HG02870 (cell line): ENCODE measurements around the gene ATF6.
"Not testable (repeated sequence)": the region's sequence is repeated elsewhere in the genome, so short reads cannot be mapped to it uniquely, and the experiment has no call there.

Experiments used
- ATAC-seq: cut with Tn5 transposase; IDR thresholded peaks from one replicate; pipeline ENCODE4 v1.9.1; 2021; ENCODE audit warnings: mild to moderate bottlenecking, moderate library complexity; ENCODE audit not compliant: unreplicated experiment

The ATF6 gene

DNA sequence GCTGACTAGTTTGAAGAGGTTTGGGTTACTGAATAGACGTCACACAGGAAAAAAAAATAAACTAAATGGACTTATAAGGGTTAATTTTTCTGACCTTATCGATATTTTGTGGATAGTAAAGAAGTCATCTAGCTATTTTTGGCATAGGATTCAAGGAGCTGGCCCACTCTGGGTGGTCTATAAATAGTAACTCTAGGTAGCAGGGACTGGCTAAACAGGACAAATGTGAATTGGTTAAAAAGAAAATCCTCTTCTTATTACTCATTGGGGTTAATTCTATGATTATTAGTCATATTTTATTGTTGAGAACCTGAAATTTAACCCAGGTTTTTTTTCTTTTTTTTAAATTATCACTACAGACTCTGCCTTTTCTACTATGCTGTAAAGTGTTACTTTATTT, 61.7 kb downstream of the ATF6 start:
- ATAC-seq = no peak

DNA sequence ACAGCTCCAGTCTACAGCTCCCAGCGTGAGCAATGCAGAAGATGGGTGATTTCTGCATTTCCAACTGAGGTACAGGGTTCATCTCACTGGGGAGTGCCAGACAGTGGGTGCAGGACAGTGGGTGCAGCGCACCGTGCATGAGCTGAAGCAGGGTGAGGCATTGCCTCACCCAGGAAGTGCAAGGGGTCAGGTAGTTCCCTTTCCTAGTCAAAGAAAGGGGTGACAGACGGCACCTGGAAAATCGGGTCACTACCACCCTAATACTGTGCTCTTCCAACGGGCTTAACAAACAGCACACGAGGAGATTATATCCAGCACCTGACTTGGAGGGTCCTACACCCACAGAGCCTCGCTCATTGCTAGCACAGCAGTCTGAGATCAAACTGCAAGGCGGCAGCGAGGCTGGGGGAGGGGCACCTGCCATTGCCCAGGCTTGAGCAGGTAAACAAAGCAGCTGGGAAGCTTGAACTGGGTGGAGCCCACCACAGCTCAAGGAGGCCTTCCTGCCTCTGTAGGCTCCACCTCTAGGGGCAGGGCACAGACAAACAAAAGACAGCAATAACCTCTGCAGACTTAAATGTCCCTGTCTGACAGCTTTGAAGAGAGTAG, 66.3 kb downstream of the ATF6 start:
- ATAC-seq = not testable (repeated sequence)

DNA sequence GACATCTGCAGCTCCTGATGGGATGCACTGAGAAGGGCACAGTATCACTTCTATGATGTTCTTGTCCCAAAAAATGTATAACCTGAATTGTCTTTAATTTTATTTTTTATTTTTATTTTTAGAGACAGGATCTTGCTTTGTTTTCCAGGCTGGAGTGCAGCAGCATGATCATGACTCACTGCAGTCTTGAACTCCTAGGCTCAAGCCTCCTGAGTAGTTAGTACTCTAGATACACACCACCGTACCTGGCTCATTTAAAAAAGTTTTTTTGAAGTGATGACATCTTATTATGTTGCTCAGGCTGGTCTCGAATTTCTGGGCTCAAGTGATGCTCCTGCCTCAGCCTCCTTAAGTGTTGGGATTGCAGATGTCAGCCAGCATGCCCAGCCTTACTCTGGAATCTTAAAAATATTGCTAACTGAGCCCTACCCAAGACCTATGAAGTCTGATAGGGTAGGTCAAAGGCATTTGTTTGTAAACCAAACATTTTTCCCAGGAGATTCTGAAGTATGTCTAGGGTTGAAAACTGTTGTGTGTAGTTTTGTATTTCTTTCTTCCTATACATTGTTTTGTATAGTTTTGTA, 68.9 kb downstream of the ATF6 start:
- ATAC-seq = no peak

DNA sequence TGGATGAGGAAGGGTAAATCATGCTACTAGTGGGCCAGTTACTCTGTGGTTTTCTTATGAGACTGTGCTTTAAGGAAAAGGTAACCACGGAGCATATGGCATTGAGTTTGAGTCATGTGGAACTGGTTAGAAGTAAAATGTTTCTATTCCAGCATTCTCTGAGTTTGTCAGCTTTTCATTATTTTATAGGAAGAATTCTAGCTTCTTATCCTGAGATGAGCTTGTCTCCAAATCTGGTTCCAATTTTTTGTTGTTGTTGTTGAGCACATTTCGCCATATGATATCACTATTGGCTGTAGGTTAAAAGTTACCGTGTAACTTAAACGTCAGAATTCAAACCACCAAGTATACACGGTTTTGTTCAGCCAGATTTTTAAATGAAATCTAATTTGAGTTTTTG, 69.9 kb downstream of the ATF6 start:
- ATAC-seq = no peak

DNA sequence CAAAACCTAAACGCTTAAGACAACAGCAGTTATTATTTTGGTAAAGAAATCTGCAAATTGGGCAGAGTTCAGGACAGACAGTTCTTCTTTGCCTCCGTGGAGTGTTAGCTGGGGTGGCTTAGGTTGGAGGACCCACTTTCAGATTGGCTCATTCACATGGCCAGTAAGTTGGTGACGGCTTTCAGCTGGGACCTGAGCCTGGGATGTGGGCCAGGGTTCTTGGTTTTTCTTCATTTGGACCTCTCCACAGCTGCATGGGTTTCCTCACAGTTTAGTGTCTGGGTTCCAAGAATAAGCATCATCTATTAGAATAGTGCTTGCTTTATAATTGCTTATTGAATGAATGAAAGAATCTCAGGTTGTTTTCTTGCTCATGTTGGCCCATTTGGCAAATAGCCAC, 72.2 kb downstream of the ATF6 start:
- no peak for ATAC-seq

DNA sequence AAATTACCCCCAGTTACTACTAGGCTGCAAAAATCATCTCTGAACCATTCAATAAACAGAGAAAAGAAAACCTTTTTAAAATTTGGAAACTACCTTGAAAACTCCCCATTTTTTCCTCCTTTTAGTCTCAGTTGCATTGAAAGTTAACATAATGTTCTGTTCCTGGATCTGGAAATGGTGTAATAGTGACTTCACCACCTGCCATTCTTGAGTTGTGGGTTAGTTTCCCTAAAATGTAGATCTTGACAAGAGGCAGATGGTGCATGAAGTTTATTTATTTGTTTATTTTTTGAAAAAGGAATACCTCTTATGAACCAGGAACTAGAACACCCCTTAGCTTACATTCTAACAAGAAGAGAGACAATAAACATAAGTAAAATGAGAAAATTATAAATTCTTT, 72.8 kb downstream of the ATF6 start:
- ATAC-seq = no peak

DNA sequence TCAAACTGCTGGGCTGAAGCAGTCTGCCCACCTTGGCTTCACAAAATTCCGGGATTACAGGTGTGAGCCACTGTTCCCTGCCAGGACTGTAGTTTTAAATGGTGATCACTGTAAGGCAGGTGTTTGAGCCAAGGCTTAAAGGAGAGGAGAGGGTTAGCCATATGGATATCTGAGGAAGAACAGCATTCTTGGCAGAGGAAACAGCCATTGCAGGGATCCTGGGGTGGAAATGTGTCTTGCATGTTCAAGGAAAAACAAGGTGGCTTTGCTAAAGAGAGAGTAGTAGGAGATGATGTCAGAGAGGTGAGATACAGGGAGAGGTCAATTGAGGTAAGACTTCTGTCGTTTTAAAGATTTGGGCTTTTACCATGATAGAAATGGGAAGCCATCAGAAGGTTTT, 73.5 kb downstream of the ATF6 start:
- ATAC-seq = no peak

DNA sequence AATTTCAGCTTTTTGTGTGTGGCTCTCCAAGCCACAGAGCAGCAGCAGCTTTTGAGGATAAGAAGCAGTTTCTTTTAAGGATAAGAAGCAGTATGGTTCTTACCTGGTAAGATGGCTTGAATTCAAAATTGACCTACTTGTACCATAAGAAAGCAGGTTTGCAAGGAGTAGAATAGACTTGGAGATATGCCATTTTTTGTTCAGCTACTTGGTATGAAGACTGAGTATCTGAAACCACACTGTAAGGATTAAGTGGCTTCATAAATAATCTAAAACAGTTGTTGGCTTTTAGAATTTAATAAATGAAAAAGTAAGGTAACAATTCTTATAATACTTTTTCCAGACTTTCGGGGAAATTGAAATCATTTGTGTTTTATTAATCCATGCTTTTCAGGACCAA, 74.2 kb downstream of the ATF6 start:
- no peak for ATAC-seq

DNA sequence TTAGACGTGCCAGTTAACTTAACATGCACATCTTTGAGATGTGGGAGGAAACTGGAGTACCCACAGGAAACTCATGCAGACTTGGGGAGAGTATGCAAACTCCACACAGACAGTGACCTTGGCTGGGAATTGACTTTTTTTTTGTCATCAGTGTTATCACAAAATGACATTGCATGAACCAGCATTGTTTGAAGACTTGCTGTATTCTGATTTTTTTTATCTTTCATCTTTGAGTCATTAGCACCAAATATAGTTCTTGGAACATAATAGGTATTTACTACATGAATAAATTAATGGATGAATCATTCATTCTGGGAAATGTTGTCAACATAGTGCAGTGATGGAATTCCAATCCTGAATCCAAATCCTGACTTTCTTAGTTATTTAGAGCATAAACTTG, 77.0 kb downstream of the ATF6 start:
- no peak for ATAC-seq

DNA sequence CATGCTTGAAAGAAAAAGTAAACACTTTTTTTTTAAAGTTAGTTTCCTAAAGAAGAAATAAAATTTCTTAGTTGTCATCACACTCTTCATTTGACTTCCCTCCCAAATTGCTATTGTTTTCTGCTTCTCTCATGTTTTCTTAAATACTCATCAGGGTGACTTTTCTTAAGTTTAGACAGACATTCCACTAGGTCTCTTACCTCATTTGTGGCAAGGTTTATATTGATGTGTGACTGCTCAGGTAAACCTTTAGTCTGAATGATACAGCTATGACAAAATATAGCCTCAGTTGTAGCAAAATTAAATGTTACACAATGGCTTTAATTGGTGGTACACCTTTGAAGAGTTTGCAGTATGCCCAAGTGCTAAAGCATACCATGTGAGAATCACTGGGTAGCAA, 78.6 kb downstream of the ATF6 start:
- ATAC-seq = no peak

DNA sequence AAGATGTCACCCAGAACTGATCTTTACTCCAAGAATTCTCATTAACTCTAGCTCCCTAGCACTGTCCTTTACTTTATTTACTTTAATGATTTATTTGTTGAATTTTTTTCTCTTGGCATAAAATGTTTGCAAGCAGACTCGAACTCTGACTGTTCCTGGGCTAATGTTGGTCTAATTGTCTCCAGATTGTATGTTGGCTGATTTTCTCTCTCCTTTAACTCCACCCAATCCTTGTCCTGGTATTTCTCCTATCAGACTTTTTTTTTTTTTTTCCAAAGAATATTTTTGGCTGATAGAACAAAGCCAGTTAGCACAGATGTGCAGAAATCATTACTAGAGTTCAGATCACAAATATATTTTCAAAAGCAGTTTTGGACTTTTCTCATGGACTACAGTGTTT, 82.6 kb downstream of the ATF6 start:
- ATAC-seq = no peak

DNA sequence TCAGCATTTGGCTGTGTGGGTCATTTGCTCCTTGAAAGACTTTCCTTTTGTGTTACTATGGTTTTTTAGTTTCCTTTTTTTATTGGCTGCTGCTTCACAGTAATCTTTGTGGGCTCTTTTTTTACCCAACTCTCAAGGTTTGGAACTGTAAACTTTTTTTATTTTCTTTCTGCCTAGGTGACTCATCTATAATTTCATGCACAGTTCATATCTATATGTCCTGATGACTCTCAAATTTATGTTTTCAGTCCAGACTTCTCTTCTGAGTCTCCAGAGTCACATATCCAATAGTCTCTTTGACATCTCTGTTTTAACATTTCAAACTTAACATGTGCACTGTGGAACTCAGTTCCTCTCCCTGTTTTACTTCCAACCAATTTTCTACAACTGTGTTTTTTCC, 83.4 kb downstream of the ATF6 start:
- no peak for ATAC-seq

DNA sequence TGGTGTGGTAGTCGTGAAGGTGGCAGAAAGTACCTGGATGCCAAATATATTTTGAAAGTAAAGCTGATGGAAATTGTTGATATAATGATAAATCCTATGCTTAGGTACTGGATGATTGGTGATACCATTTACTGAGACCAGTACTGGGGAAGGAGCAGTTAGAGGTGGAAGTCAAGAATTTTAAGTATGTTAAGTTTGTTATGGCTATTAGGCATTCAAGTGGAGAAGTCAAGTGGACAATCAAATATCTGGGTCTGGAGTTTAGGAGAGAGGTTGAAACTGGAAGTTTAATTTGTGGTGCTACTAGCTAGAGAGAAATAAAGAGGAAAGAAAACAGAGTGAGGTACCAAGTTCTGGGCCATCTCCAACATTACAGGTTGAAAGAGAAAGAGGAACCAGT, 89.1 kb downstream of the ATF6 start:
- ATAC-seq = no peak

DNA sequence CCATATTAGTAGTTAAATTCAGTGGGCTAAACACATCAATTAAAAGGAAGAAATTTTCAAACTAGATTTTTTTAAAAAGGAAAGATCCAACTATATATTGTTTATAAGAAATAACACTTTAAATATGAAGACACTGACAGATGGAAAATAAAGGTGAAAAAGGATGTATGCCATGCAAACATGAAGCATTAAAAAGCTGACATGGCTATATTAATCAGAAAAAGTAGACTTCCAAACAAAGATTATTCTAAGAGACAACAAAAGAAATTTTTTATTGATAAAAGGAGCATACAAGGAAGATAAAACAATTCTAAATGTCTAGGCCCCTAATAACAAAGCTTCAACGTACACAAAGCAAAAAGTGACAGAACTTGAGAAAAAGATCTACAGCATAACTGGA, 92.2 kb downstream of the ATF6 start:
- no peak for ATAC-seq

DNA sequence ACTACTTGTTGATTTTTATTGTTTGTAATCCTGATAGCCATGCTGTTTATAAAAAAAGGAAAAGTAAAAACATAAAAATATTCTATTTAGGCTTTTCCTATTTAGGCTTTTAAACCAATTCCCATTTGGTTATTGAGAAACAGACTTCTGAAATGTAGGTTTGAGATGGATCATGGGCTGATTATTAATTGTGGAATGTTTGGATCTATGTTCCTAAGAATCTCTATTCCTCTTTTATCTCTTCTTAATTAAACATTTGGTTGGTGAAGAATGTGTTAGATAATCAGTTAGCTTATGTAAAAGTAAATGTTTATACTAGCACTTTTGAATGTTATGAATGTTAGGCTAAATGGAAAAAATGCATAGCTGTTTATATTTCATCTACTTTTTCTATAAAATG, 97.4 kb downstream of the ATF6 start:
- ATAC-seq = no peak

DNA sequence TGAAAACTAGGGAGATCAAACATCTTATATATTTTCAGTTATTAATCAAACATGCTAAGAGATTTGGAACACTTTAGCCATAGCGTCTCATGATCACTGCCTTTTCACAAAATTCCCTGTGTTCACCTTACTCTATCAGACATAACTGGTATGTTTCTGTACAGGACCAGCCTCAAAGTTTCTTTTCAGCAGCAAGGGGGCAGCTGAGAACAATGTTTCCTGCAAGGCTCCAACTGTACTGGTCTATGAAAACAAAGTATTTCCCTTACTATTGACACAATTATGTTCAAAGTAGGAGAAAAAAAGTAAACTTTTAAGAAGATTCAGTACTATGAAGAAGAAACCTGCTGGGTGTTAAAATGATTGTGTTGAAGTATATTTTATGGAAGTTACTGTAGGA, 98.5 kb downstream of the ATF6 start:
- ATAC-seq = no peak

DNA sequence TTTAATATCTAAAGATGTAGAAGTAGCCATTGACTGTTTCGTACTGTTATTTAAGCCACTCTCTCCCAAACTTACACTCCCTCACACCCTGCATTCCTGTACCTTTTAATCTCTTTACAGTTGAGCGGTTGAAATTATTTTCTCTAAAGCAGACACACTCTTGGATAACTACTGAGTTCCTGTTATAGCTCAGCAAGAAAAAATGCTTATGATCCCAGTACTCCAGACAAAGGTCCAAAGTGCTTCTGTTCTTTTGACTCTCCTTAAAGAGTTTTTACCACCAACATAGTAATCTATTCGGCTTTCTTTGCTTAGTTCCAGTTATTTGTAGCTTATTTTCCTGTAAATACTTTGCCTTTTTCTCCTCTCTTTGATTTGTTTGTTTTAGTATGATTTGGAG, 100.1 kb downstream of the ATF6 start:
- ATAC-seq = no peak

DNA sequence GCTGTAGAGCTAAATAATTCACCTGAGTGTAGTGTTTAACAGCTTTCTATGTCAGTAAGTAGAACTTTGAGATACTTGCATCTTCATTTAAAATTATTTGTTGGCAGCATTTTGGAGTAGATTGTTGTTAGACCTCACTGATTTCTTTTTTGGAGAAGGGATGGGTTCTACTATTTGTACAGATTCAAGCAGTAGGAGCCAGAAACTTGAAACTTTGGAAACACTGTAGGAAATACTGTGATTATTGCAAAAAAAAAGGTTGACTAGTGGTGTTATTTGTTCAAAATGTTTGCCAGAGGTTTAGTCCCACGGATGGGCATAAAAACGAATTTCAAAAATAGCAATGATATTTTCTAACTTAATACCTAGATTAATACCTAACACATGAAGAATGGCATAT, 102.7 kb downstream of the ATF6 start:
- no peak for ATAC-seq

DNA sequence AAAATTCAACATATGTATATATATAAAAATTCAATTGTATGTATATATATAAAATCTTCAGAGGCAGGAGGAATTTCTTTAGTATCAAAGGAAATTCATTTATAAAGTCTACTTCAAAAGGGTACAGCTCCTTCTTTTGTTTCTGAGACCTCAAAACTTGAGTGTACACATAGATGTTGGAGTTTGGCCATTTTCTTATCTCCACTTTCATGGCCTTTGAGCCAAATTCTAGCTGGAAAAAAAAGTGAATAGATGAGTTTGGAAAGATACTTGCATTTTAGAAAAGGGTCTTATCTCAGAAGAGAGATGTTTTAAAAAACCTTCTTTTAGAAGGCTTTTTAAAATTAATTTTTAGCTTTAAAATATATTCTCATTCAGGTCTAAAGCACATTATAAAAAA, 103.2 kb downstream of the ATF6 start:
- no peak for ATAC-seq

DNA sequence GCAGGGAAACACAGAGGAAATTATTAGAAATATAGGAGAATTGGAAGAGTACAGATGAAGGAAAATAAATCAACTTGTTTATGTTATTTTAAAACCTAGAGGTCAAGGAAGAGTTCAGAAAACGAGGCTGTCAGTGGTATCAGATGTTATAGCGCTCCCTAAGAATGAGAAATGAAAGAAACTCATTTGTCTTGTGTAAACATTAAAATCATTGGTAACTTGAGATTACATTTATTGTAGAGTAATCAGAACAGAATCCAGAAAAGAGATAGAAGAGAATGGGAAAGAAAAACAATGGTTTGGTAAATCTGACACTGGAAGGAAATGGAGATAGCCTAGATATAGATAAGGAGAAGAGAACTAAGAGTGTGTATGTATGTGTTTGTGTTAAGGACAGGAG, 106.4 kb downstream of the ATF6 start:
- no peak for ATAC-seq

DNA sequence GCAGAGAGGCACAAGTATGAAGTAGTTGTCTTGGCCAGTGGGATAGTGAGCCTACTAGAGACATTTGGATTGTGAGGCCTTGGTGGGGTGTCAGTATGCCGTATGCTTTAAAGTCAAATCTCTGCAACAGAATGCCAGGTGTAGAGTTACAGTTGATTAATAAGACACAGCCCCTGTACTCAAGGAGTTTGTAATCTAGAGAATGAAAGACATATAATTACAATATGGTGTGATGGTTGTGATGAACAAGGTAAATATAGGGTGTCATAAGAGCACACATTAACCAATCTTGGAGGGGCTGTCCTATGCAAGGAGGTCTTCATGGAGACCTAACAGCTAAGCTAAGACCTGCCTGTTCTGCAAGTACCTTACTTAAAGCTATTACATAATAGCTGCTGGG, 113.1 kb downstream of the ATF6 start:
- ATAC-seq = no peak

DNA sequence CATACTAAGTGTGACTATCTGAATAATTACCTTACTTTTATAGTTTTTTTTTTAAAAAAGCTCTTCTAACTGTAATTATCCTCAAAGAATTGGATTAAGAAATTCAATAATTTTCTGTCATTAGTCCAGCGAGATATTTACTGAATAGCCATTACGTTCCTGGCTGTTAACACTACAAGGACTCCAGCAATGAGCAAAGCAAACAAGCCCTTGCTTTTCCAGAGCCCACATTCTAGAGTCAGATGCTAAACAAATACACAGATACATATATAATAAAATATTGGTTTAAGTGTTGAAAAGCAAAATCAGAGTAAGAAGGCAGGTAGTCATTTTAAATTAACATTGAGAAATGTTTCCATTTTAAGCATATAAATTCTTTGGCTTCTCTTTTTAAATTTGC, 118.4 kb downstream of the ATF6 start:
- ATAC-seq = no peak

DNA sequence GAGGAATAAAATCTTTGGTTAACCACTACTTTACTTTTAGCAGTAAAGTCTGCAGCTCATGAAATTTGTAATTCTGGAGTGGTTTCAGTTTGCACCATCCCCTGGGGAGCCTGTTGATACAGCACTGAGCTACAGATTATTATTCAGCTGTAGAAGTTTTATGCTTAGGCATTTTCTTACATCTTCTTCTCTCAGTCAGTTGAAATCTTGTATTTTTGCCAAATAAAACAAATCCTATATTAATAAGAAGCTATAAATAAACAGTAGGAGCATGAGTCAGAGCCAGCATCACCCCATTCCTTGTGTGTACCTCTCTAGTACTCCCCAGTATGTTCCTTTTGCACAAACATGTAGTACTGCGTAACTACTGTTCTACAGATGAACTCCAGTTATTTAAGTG, 118.9 kb downstream of the ATF6 start:
- ATAC-seq = no peak
